Liver (tissue), 9 donors: Measurements from ENCODE around the gene ARL11. TPM values are rescaled to one million over a fixed set of nuclear protein-coding genes. Genes with fewer than 3 reads are reported as not detected.

Experiments used
- DNase-seq: peaks from one replicate; pipeline ENCODE4 v3.0.0-alpha.2; 2017; ENCODE audit warnings: low spot score
- H3K27ac ChIP-seq, 2 donors: one replicate each; pipeline ENCODE4 v1.7.0; 2013; ENCODE audit warnings: inconsistent platforms in 2 of 2, low read length in 2 of 2, control low read depth in 1 of 2, low read depth in 1 of 2, mild to moderate bottlenecking in 1 of 2
- H3K27me3 ChIP-seq, 4 donors: one replicate each; pipeline versions ENCODE4 v1.6.1 to v1.7.0; 2013; ENCODE audit warnings: low read length in 3 of 4, inconsistent platforms in 1 of 4, mild to moderate bottlenecking in 1 of 4, moderate library complexity in 1 of 4; ENCODE audit not compliant: control insufficient read depth in 4 of 4, insufficient read depth in 4 of 4
- H3K36me3 ChIP-seq, 4 donors: one replicate each; pipeline versions ENCODE4 v1.6.1 to v1.7.0; 2013; ENCODE audit warnings: low read length in 3 of 4, mild to moderate bottlenecking in 3 of 4, low read depth in 1 of 4, moderate library complexity in 1 of 4; ENCODE audit not compliant: control insufficient read depth in 4 of 4, insufficient read depth in 3 of 4
- H3K4me1 ChIP-seq, 4 donors: one replicate each; pipeline versions ENCODE4 v1.6.1 to v1.7.0; 2013; ENCODE audit warnings: low read length in 3 of 4, mild to moderate bottlenecking in 3 of 4, moderate library complexity in 1 of 4; ENCODE audit not compliant: control insufficient read depth in 4 of 4, insufficient read depth in 4 of 4
- H3K4me3 ChIP-seq, 3 donors: one replicate each; pipeline versions ENCODE4 v1.6.1 to v1.7.0; 2013; ENCODE audit warnings: low read length in 3 of 3, control low read depth in 1 of 3, low read depth in 1 of 3, mild to moderate bottlenecking in 1 of 3
- H3K9ac ChIP-seq, 2 donors: one replicate each; pipeline ENCODE4 v1.7.0; 2013; ENCODE audit warnings: low read length in 2 of 2, mild to moderate bottlenecking in 2 of 2, moderate library complexity in 2 of 2, control low read depth in 1 of 2, low read depth in 1 of 2
- H3K9me3 ChIP-seq, 4 donors: one replicate each; pipeline versions ENCODE4 v1.6.1 to v1.7.0; 2013; ENCODE audit warnings: low read length in 3 of 4; ENCODE audit not compliant: control insufficient read depth in 4 of 4
- ATF3 ChIP-seq: IDR thresholded peaks from 2 replicates; pipeline ENCODE4 v1.6.1; 2016; ENCODE audit warnings: antibody characterized with exemption
- CTCF ChIP-seq: fragments of 150-350 bp; IDR thresholded peaks from 2 replicates; pipeline ENCODE4 v1.5.1; 2017; ENCODE audit warnings: improper control_type of control experiment, low read depth, low read length; ENCODE audit not compliant: missing input control
- EGR1 ChIP-seq, 2 donors: IDR thresholded peaks; 2 replicates each; pipeline ENCODE4 v1.6.1; 2016 to 2018; ENCODE audit warnings: antibody characterized with exemption in 2 of 2, low read depth in 2 of 2
- FOXA1 ChIP-seq: IDR thresholded peaks from 2 replicates; pipeline ENCODE4 v1.6.1; 2016; ENCODE audit warnings: antibody characterized with exemption
- FOXA2 ChIP-seq: IDR thresholded peaks from 2 replicates; pipeline ENCODE4 v1.6.1; 2016; ENCODE audit warnings: antibody characterized with exemption
- GABPA ChIP-seq, 2 donors: IDR thresholded peaks in 1 of 2; conservative IDR thresholded peaks in 1 of 2; 2 replicates each; pipeline ENCODE4 v1.6.1; 2016; ENCODE audit warnings: antibody characterized with exemption in 2 of 2, mild to moderate bottlenecking in 1 of 2, moderate library complexity in 1 of 2
- HNF4G ChIP-seq: IDR thresholded peaks from 2 replicates; pipeline ENCODE4 v1.6.1; 2016; ENCODE audit warnings: antibody characterized with exemption
- JUND ChIP-seq, 2 donors: IDR thresholded peaks; 2 replicates each; pipeline ENCODE4 v1.6.1; 2016; ENCODE audit warnings: antibody characterized with exemption in 2 of 2
- MAX ChIP-seq: IDR thresholded peaks from 2 replicates; pipeline ENCODE4 v1.6.1; 2016; ENCODE audit warnings: antibody characterized with exemption
- RAD21 ChIP-seq, 2 donors: IDR thresholded peaks; 2 replicates each; pipeline ENCODE4 v1.6.1; 2016; ENCODE audit warnings: antibody characterized with exemption in 2 of 2, mild to moderate bottlenecking in 2 of 2
- REST ChIP-seq: IDR thresholded peaks from 2 replicates; pipeline ENCODE4 v1.6.1; 2016; ENCODE audit warnings: antibody characterized with exemption, mild to moderate bottlenecking
- RXRA ChIP-seq, 2 donors: IDR thresholded peaks; 2 replicates each; pipeline ENCODE4 v1.6.1; 2017 to 2018; ENCODE audit warnings: antibody characterized with exemption in 2 of 2, mild to moderate bottlenecking in 1 of 2
- SP1 ChIP-seq: IDR thresholded peaks from 2 replicates; pipeline ENCODE4 v1.6.1; 2018; ENCODE audit warnings: antibody characterized with exemption, mild to moderate bottlenecking
- WGBS: extraction: QIAGEN DNeasy Blood & Tissue Kit; methylation state at CpG from one replicate; pipeline ENCODE4 v1.1.7; 2013; 5-methylcytosine and 5-hydroxymethylcytosine counted together
- polyA plus RNA-seq, 2 donors: library from polyadenylated mRNA; stranded (reverse) in 1 of 2; unstranded in 1 of 2; fragments of 200-250 nt in 1 of 2; fragments of >200 nt in 1 of 2; fragmentation: Nextera tagmentation in 1 of 2; extraction: Ambion mirVana in 1 of 2; gene quantifications; one replicate each; pipeline versions ENCODE4 v1.2.1 to v1.2.3, GENCODE V29; 2013 to 2015
- total RNA-seq, 2 donors: library from RNA; depleted of rRNA; stranded (reverse); fragments of >200 nt; gene quantifications; one replicate each; pipeline ENCODE4 v1.2.3, GENCODE V29; 2014
- donor health status: healthy.
- donor health status: healthy.
- donor health status: healthy.
- donor health status: healthy.
- donor health status: healthy.

Gene ARL11
- total and polyA plus RNA-seq, 4 donors, result 0.11 to 1.5 (median 0.59) TPM

- TF ChIP-seq CTCF (no peak), GABPA (IDR thresholded peaks at IDR 0.05 in 1 of 2, conservative IDR thresholded peaks at IDR 0.05 in 1 of 2) (no peak), RXRA (IDR thresholded peaks at IDR 0.05) (no peak), SP1 (no peak), FOXA1 (no peak), HNF4G (no peak), EGR1 (IDR thresholded peaks at IDR 0.05; ENCODE audit: low read depth in 2 of 2) (no peak)
Measured at GRCh38 chr13:49651570-49652354, 23.5 kb downstream of the ARL11 start (continued).

- WGBS, result 47% methylated on average over 16 of the region's 16 CpGs
- TF ChIP-seq HNF4G (no peak), EGR1 (IDR thresholded peaks at IDR 0.05; ENCODE audit: low read depth in 2 of 2) (no peak), JUND (IDR thresholded peaks at IDR 0.05) (no peak), FOXA2 (no peak), CTCF (peak; percentile 65), RAD21 (IDR thresholded peaks at IDR 0.05) (peak; percentile 78 to 79), REST (no peak), SP1 (no peak), MAX (no peak), ATF3 (no peak)
- no peaks in the 10 kb centered on the region for H3K27me3 ChIP-seq
Measured at GRCh38 chr13:49652355-49653305, 24.3 kb downstream of the ARL11 start.

More at GRCh38 chr13:49652355-49653305, 24.3 kb downstream of the ARL11 start:
- no peaks in the 10 kb centered on the region for H3K36me3 ChIP-seq
- no peak overlapping the region for H3K4me3 ChIP-seq
- DNase-seq, result peak; percentile 43
- no peak overlapping the region for H3K27ac ChIP-seq
- no peak overlapping the region for H3K9ac ChIP-seq
- no peaks in the 10 kb centered on the region for H3K4me1 ChIP-seq
- H3K9me3 ChIP-seq, result no peaks in the 10 kb centered on the region
